WERI-Rb-1 (cell line): Measurements from ENCODE around the gene KCNB1.

Experiments
- DNase-seq: peaks from one replicate; pipeline ENCODE4 v3.0.0-alpha.2; 2020
- H3K27ac ChIP-seq: fragments of 250-450 bp; sonication (Bioruptor Pico); 2 replicates; pipeline ENCODE4 v1.5.1; 2020; ENCODE audit warnings: mild to moderate bottlenecking, moderate library complexity
- H3K27me3 ChIP-seq: fragments of 250-450 bp; sonication (Bioruptor Pico); 2 replicates; pipeline ENCODE4 v1.5.1; 2021; ENCODE audit warnings: mild to moderate bottlenecking, low read depth, moderate library complexity; ENCODE audit not compliant: insufficient read depth, severe bottlenecking
- H3K36me3 ChIP-seq: fragments of 250-450 bp; sonication (Bioruptor Pico); 2 replicates; pipeline ENCODE4 v1.5.1; 2020; ENCODE audit warnings: mild to moderate bottlenecking, moderate library complexity
- H3K4me3 ChIP-seq: 2 replicates; pipeline ENCODE4 v1.5.1; 2011; ENCODE audit warnings: low read depth, mild to moderate bottlenecking, control low read depth, low read length
- H3K9me3 ChIP-seq: fragments of 250-450 bp; sonication (Bioruptor Pico); 2 replicates; pipeline ENCODE4 v1.5.1; 2021; ENCODE audit warnings: mild to moderate bottlenecking, moderate library complexity; ENCODE audit not compliant: severe bottlenecking
- TF ChIP-seq, protein P1 (sequence below): IDR thresholded peaks from 2 replicates; pipeline ENCODE4 v1.5.1; 2011; ENCODE audit warnings: low read depth, mild to moderate bottlenecking, control low read depth, inconsistent platforms, low read length

The KCNB1 gene

DNA sequence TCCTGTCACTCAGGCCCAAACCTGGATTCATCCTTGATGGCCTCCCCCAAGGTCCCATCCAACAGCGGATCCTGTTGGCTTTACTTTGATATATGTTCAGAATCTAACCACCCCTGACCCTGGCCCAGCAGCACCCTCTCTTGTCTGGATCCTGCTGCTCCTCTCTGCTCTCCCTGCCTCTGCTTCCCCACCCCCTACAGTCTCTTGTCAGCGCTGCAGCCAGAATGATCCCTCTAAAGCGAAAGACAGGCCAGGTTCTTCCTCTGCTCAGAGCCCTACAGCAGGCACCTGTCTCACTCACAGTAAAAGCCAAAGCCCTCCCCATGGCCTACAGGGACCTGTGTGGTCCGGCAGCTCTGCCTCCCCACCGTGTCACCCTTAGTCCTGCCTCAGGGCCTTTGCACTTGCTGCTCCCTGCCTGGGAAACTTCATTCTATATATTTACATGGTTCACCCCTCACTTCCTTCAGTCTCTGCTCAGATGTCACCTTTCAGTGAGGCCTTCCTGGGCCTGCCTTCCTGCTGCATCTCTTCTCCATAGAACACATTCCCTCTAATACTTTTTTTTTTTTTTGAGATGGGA, 37.4 kb upstream of the KCNB1 start:
- H3K36me3 ChIP-seq, result no peaks in the 10 kb centered on the region
- no peak overlapping the region for H3K27ac ChIP-seq
- no peaks in the 10 kb centered on the region for H3K27me3 ChIP-seq
- TF ChIP-seq, protein P1, sequence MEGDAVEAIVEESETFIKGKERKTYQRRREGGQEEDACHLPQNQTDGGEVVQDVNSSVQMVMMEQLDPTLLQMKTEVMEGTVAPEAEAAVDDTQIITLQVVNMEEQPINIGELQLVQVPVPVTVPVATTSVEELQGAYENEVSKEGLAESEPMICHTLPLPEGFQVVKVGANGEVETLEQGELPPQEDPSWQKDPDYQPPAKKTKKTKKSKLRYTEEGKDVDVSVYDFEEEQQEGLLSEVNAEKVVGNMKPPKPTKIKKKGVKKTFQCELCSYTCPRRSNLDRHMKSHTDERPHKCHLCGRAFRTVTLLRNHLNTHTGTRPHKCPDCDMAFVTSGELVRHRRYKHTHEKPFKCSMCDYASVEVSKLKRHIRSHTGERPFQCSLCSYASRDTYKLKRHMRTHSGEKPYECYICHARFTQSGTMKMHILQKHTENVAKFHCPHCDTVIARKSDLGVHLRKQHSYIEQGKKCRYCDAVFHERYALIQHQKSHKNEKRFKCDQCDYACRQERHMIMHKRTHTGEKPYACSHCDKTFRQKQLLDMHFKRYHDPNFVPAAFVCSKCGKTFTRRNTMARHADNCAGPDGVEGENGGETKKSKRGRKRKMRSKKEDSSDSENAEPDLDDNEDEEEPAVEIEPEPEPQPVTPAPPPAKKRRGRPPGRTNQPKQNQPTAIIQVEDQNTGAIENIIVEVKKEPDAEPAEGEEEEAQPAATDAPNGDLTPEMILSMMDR, result peak; percentile 34; the same call in 1 of the 2 replicates
- no peak for DNase-seq
- no peaks in the 10 kb centered on the region for H3K9me3 ChIP-seq
- no peak overlapping the region for H3K4me3 ChIP-seq

DNA sequence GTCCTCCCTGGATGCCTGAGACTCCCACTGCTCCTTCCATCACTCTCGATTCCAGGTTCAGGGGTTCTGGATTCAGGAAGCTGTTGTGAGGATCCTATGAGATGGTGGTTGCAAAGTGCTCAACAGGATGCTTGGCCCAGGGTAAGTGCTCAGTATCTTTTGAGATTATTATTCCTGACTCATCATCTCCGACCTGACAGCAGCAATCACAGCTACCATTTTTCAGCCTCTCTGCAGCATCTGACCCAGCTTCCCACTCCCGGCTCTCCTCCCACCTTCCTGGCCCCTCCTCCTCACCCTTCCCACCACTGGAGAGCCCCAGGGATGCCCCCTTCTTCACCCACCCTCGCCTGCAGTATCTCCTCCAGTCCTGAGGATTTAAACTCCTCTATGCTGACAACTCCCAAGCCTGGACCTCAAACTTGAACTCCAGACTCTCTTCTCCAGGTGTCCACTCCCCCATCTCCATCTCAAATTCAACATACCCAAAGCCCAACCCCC, 36.8 kb upstream of the KCNB1 start:
- H3K36me3 ChIP-seq, result no peaks in the 10 kb centered on the region
- no peaks in the 10 kb centered on the region for H3K27me3 ChIP-seq
- no peak for DNase-seq
- H3K27ac ChIP-seq, result no peak overlapping the region
- H3K4me3 ChIP-seq, result no peak overlapping the region
- no peaks in the 10 kb centered on the region for H3K9me3 ChIP-seq
- TF ChIP-seq, protein P1, result no peak

DNA sequence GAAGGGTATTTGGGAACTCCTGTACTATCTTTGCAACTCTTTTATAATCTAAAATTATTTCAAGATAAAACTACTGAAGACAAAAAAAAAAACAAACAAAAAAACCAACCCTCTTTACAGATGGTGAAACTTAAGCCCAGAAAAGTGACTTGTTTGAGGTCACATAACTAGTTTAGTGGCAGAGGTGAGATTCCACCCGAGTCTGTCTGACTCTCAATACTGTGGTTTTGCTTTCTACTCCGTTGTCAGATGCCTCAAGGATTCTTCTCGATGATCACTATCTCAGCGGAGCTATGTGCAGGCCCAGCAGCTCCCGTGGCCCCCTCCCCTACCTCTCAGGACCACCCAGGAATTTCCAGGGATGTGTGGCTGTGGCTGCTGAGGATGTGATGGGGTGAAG, 36.1 kb upstream of the KCNB1 start:
- Histone ChIP-seq H3K36me3 (no peaks in the 10 kb centered on the region), H3K27ac (no peak overlapping the region), H3K4me3 (no peak overlapping the region), H3K27me3 (no peaks in the 10 kb centered on the region), H3K9me3 (no peaks in the 10 kb centered on the region)
- no peak for DNase-seq
- TF ChIP-seq, protein P1, result no peak

DNA sequence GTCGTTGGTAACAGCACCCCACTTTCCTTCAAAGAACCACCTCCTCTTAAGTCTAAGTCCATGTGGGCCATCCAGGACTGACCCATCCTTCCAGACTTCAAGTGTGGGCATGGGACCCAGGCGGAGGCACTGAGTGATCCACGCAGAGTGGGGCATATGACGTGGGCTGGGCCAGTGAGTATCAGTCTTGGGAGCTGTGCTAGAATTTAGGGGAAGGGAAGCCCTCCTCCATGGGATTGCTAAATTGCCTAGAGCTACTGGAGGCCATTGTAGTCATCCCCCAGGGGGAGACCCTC, 35.3 kb upstream of the KCNB1 start:
- Histone ChIP-seq H3K9me3 (no peaks in the 10 kb centered on the region), H3K36me3 (no peaks in the 10 kb centered on the region), H3K27me3 (no peaks in the 10 kb centered on the region), H3K27ac (no peak overlapping the region), H3K4me3 (no peak overlapping the region)
- no peak for DNase-seq
- TF ChIP-seq, protein P1, result no peak

DNA sequence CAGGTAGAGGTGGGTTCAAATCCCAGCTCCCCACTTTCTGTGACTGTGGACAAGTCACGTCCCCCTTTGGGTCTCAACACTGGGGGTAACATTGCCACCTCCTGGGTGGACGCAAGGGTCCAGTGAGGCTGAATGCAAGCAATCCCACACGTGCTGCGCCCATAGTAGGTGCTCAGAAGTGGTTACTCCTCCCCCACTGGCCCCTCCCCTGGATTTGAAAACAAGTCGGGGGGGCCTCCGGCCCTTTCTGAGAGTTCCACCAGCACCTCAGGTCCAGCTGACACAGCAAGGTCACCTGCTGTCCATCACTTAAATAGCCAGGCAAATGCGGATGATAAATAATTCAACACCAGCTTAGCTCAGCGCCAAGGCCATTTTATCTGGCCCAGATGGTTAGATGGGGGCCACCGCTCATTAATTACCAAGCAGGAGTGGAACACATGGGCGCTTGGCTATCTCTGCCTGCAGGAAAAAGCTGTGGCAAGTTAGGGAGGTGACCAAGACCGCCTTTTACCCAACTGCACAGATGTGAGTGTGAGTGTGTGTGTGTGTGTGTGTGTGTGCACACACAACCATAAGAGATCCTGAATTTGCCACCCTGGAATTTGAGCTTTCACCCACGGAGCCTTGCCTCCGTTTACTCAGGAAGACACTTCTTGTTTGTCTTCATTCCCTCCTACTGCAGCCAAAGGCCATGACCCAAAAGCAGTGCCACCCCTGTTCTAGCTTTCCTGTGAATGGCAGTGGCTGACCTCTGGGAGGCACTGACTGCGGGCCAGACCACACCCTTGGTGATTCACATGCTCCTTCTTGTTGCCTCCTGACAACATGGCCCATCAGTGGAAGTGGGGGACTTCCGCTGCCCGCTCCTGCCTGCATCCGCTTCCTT, 34.7 kb upstream of the KCNB1 start:
- no peaks in the 10 kb centered on the region for H3K9me3 ChIP-seq
- DNase-seq, result peak; percentile 16
- H3K4me3 ChIP-seq, result no peak overlapping the region
- H3K27ac ChIP-seq, result no peak overlapping the region
- H3K36me3 ChIP-seq, result no peaks in the 10 kb centered on the region
- TF ChIP-seq, protein P1, result no peak
- H3K27me3 ChIP-seq, result no peaks in the 10 kb centered on the region
